ENCODE results near the gene CCDC187.

DNA sequence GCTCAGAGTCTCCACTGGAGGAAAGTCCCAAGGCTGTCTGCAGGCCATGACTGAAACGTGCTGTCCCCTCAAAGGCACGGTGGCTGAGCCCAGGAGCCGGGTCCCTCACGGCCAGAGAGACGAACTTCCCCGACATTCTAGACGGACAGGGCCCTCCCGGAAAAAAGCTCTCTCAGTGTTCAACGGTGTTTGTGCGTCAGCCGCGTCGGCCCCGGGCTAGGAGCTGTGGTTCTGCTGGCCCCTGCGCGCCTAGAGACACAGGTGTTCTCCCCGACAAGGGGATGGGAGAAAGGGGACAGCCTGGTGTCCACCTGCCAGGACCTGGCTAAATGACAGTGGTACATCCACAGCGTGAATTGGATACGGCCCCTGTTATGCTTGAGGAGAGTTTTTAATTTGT lies 17.7 kb upstream of the CCDC187 start:
- no peak for TF ChIP-seq SUZ12 (IDR thresholded peaks at IDR 0.05; ENCODE audit: extremely low read depth, insufficient read depth, insufficient read length)
- TF ChIP-seq ZNF274 (IDR thresholded peaks at IDR 0.05; ENCODE audit: low read depth, low read length): no peak

All from NT2/D1 (cell line).